GM12874 (cell line): ENCODE data around the gene DHFR.

ENCODE experiments used
- CTCF ChIP-seq: IDR thresholded peaks from 2 replicates; pipeline ENCODE4 v1.5.1; 2011; ENCODE audit warnings: low read depth, mild to moderate bottlenecking, control low read depth, low read length, moderate library complexity; ENCODE audit not compliant: insufficient read depth

Gene DHFR

GRCh38 chr5:80654391-80655230, at the start of gene DHFR, which contains the start of gene MSH3:
Gene DHFR, minus strand, starts transcription at chr5:80654983. Its CDS starts 494 bp downstream, at chr5:80654489.
Gene MSH3, plus strand, starts transcription at chr5:80654652. Its CDS starts 76 bp downstream, at chr5:80654728.
- 0 out of 2 replicates have a peak, but pooled peaks have one; percentile 23 for TF ChIP-seq CTCF

GRCh38 chr5:80704221-80704620, 49.4 kb upstream of the DHFR start:
- no peak for TF ChIP-seq CTCF

GRCh38 chr5:80703747-80704146, 49.0 kb upstream of the DHFR start:
- TF ChIP-seq CTCF: no peak

GRCh38 chr5:80703291-80703690, 48.5 kb upstream of the DHFR start:
- TF ChIP-seq CTCF: no peak

GRCh38 chr5:80701597-80701996, 46.8 kb upstream of the DHFR start:
- TF ChIP-seq CTCF: no peak

GRCh38 chr5:80698369-80698768, 43.6 kb upstream of the DHFR start:
- TF ChIP-seq CTCF: no peak

- TF ChIP-seq CTCF: no peak
Measured at GRCh38 chr5:80697100-80697499, 42.3 kb upstream of the DHFR start.
